DOHH2 (cell line): ENCODE data around the gene ETV7.

ENCODE experiments used
- H3F3A ChIP-seq: fragments of 200-600 bp; sonication (generic), shearing (Covaris generic); 2 replicates; pipeline ENCODE4 v1.6.0; 2016; ENCODE audit warnings: antibody characterized with exemption, mild to moderate bottlenecking; ENCODE audit not compliant: control insufficient read depth, insufficient read depth
- H3K27ac ChIP-seq: fragments of 200-600 bp; sonication (generic); 2 replicates; pipeline ENCODE4 v1.5.1; 2014; ENCODE audit warnings: low read depth, mild to moderate bottlenecking, low read length, moderate library complexity
- H3K27me3 ChIP-seq: fragments of 200-600 bp; sonication (generic); 2 replicates; pipeline ENCODE4 v1.6.1; 2014; ENCODE audit warnings: mild to moderate bottlenecking, low read length, mixed read lengths; ENCODE audit not compliant: control insufficient read depth
- H3K36me3 ChIP-seq: fragments of 200-600 bp; sonication (generic); 2 replicates; pipeline ENCODE4 v1.6.1; 2014; ENCODE audit warnings: mild to moderate bottlenecking, low read length, moderate library complexity, mixed read lengths; ENCODE audit not compliant: control insufficient read depth
- H3K4me1 ChIP-seq: fragments of 200-600 bp; sonication (generic); 2 replicates; pipeline ENCODE4 v1.6.1; 2014; ENCODE audit warnings: mild to moderate bottlenecking, low read length, mixed read lengths; ENCODE audit not compliant: control insufficient read depth
- H3K4me2 ChIP-seq: fragments of 200-600 bp; sonication (generic); 2 replicates; pipeline ENCODE4 v1.6.0; 2014; ENCODE audit warnings: mild to moderate bottlenecking, low read length, moderate library complexity
- H3K4me3 ChIP-seq: fragments of 200-600 bp; sonication (generic); 2 replicates; pipeline ENCODE4 v1.5.1; 2014; ENCODE audit warnings: mild to moderate bottlenecking, low read length, mixed read lengths
- H3K79me2 ChIP-seq: fragments of 200-600 bp; sonication (generic); 2 replicates; pipeline ENCODE4 v1.6.1; 2014; ENCODE audit warnings: mild to moderate bottlenecking, low read length, mixed read lengths; ENCODE audit not compliant: control insufficient read depth
- H3K9me2 ChIP-seq: fragments of 200-600 bp; sonication (generic); replicated peaks from 2 replicates; pipeline ENCODE4 v1.6.1; 2014; ENCODE audit warnings: mild to moderate bottlenecking, low read length, mixed read lengths; ENCODE audit not compliant: control insufficient read depth
- H3K9me3 ChIP-seq: fragments of 200-600 bp; sonication (generic); 2 replicates; pipeline ENCODE4 v1.6.1; 2014; ENCODE audit warnings: antibody characterized with exemption, low read length, mixed read lengths; ENCODE audit not compliant: control insufficient read depth, insufficient read depth
- H4K20me1 ChIP-seq: fragments of 200-600 bp; sonication (generic); 2 replicates; pipeline ENCODE4 v1.6.0; 2014; ENCODE audit warnings: low read depth, mild to moderate bottlenecking, antibody characterized with exemption, low read length, moderate library complexity; ENCODE audit not compliant: control insufficient read depth, insufficient read depth
- CTCF ChIP-seq: fragments of 200-600 bp; sonication (generic); IDR thresholded peaks from one replicate; pipeline ENCODE4 v1.5.1; 2014; ENCODE audit warnings: antibody characterized with exemption, mild to moderate bottlenecking, low read depth, low read length; ENCODE audit not compliant: poor library complexity, severe bottlenecking
- EZH2phosphoT487 ChIP-seq: fragments of 200-600 bp; sonication (generic); IDR thresholded peaks from 2 replicates; pipeline ENCODE4 v1.6.1; 2017; ENCODE audit warnings: borderline replicate concordance, mild to moderate bottlenecking, antibody characterized with exemption, low read length, moderate library complexity, mixed read lengths

Gene ETV7

GRCh38 chr6:36327919-36328236 is 59.6 kb downstream of the ETV7 start:
- Histone ChIP-seq H4K20me1 (no peaks in the 10 kb centered on the region), H3K27me3 (peaks cover 29% of the 10 kb centered on the region), H3K4me3 (no peak overlapping the region), H3K4me1 (no peaks in the 10 kb centered on the region), H3K79me2 (no peaks in the 10 kb centered on the region), H3K27ac (no peak overlapping the region), H3F3A (no peaks in the 10 kb centered on the region), H3K9me3 (no peaks in the 10 kb centered on the region), H3K9me2 (no peaks in the 10 kb centered on the region), H3K4me2 (no peak overlapping the region), H3K36me3 (no peaks in the 10 kb centered on the region)
- TF ChIP-seq CTCF: no peak
- no peak for TF ChIP-seq EZH2phosphoT487

- no peak for TF ChIP-seq EZH2phosphoT487
- TF ChIP-seq CTCF: no peak
- H3F3A ChIP-seq: no peaks in the 10 kb centered on the region
- no peak overlapping the region for H3K27ac ChIP-seq
- H3K4me1 ChIP-seq: no peaks in the 10 kb centered on the region
- no peaks in the 10 kb centered on the region for H3K9me2 ChIP-seq
- no peaks in the 10 kb centered on the region for H3K9me3 ChIP-seq
- H3K79me2 ChIP-seq: no peaks in the 10 kb centered on the region
- H3K36me3 ChIP-seq: no peaks in the 10 kb centered on the region
- H4K20me1 ChIP-seq: no peaks in the 10 kb centered on the region
- H3K4me2 ChIP-seq: no peak overlapping the region
- peaks cover 27% of the 10 kb centered on the region for H3K27me3 ChIP-seq
- H3K4me3 ChIP-seq: no peak overlapping the region
Observed at GRCh38 chr6:36327226-36327918, 60.1 kb downstream of the ETV7 start.

GRCh38 chr6:36326356-36326995 is 61.0 kb downstream of the ETV7 start:
- Histone ChIP-seq H3K4me2 (no peak overlapping the region), H3K27ac (no peak overlapping the region)

More at GRCh38 chr6:36326356-36326995, 61.0 kb downstream of the ETV7 start:
- TF ChIP-seq CTCF (no peak), EZH2phosphoT487 (no peak)
- Histone ChIP-seq H4K20me1 (no peaks in the 10 kb centered on the region), H3K9me3 (no peaks in the 10 kb centered on the region), H3K79me2 (no peaks in the 10 kb centered on the region), H3F3A (no peaks in the 10 kb centered on the region), H3K36me3 (no peaks in the 10 kb centered on the region), H3K4me1 (no peaks in the 10 kb centered on the region), H3K9me2 (no peaks in the 10 kb centered on the region), H3K27me3 (peaks cover 24% of the 10 kb centered on the region), H3K4me3 (no peak overlapping the region)
